WTC11 (cell line): ENCODE results near the gene METTL23. TPM values are rescaled to one million over a fixed set of nuclear protein-coding genes. Genes with fewer than 3 reads are reported as not detected.
"Not testable (repeated sequence)": the region's sequence is repeated elsewhere in the genome, so short reads cannot be mapped to it uniquely, and the experiment has no call there.

Experiments used
- ATAC-seq: fragments of 200-7000 bp; cut with Tn5 transposase; 2 replicates; pipeline ENCODE4 v1.10.0; 2021; ENCODE audit warnings: mild to moderate bottlenecking, moderate library complexity
- CTCF ChIA-PET: fragments of 300-600 bp; sonication (Branson Sonifier 250); formaldehyde crosslinking; loops from one replicate; lab custom pipeline; 2021; ENCODE audit warnings: antibody characterized with exemption; lab: Charles Lee
- POLR2A ChIA-PET: fragments of 350-600 bp; sonication (Branson Sonifier 250); formaldehyde crosslinking; loops from one replicate; lab custom pipeline; 2021; ENCODE audit warnings: antibody characterized with exemption; lab: Charles Lee
- DNase-seq: peaks from one replicate; pipeline ENCODE4 v3.0.0; 2021; ENCODE audit warnings: low spot score
- H3K27ac Mint-ChIP-seq: 2 replicates; pipeline ENCODE4 v1.8.0; 2021; ENCODE audit warnings: mixed read lengths
- H3K27me3 Mint-ChIP-seq: 2 replicates; pipeline ENCODE4 v1.8.0; 2021; ENCODE audit warnings: low read depth, mild to moderate bottlenecking, moderate library complexity, mixed read lengths
- H3K36me3 Mint-ChIP-seq: 2 replicates; pipeline ENCODE4 v1.8.0; 2021; ENCODE audit warnings: mixed read lengths
- H3K4me1 Mint-ChIP-seq: 2 replicates; pipeline ENCODE4 v1.8.0; 2022; ENCODE audit warnings: mixed read lengths
- H3K4me3 Mint-ChIP-seq: 2 replicates; pipeline ENCODE4 v1.8.0; 2021; ENCODE audit warnings: mild to moderate bottlenecking, moderate library complexity, mixed read lengths
- H3K9me3 Mint-ChIP-seq: 2 replicates; pipeline ENCODE4 v1.8.0; 2021; ENCODE audit warnings: mixed read lengths
- CREM ChIP-seq: sonication (generic); formaldehyde crosslinking; IDR thresholded peaks from 2 replicates; pipeline ENCODE4 v1.8.1; 2022; ENCODE audit warnings: mild to moderate bottlenecking, missing genetic modification reagents, moderate library complexity
- EMX1 ChIP-seq: fragments of 250-450 bp; sonication (Bioruptor Pico); IDR thresholded peaks from 2 replicates; pipeline ENCODE4 v1.8.0; 2021; ENCODE audit warnings: mild to moderate bottlenecking
- GABPB1 ChIP-seq: sonication (generic); formaldehyde crosslinking; IDR thresholded peaks from 2 replicates; pipeline ENCODE4 v1.8.1; 2023; ENCODE audit warnings: mild to moderate bottlenecking, missing genetic modification reagents
- GRHL2 ChIP-seq: fragments of 250-450 bp; sonication (Bioruptor Pico); IDR thresholded peaks from 2 replicates; pipeline ENCODE4 v1.8.0; 2022; ENCODE audit warnings: mild to moderate bottlenecking, moderate library complexity; ENCODE audit not compliant: insufficient replicate concordance, severe bottlenecking
- RORB ChIP-seq: fragments of 250-450 bp; sonication (Bioruptor Pico); IDR thresholded peaks from 2 replicates; pipeline ENCODE4 v1.9.0; 2021; ENCODE audit warnings: mild to moderate bottlenecking
- ZNF263 ChIP-seq: sonication (generic); formaldehyde crosslinking; IDR thresholded peaks from 2 replicates; pipeline ENCODE4 v1.8.1; 2022; ENCODE audit warnings: low read depth, mild to moderate bottlenecking, moderate library complexity, missing genetic modification reagents
- ZNF671 ChIP-seq: fragments of 250-450 bp; sonication (Bioruptor Pico); IDR thresholded peaks from 2 replicates; pipeline ENCODE4 v1.8.0; 2021; ENCODE audit warnings: mild to moderate bottlenecking
- total RNA-seq: library from RNA; stranded (reverse); gene quantifications from 3 replicates; pipeline ENCODE4 v1.2.3, GENCODE V29; 2021
- TF ChIP-seq, protein P1 (sequence below): fragments of 250-450 bp; sonication (Bioruptor Pico); IDR thresholded peaks from 2 replicates; pipeline ENCODE4 v1.9.0; 2021; ENCODE audit warnings: moderate library complexity, mild to moderate bottlenecking, inconsistent platforms, borderline replicate concordance
- TF ChIP-seq, protein P2 (sequence below): sonication (generic); formaldehyde crosslinking; IDR thresholded peaks from 2 replicates; pipeline ENCODE4 v1.8.0; 2022; ENCODE audit warnings: mild to moderate bottlenecking, missing genetic modification reagents
- TF ChIP-seq, protein P3 (sequence below): fragments of 200-600 bp; IDR thresholded peaks from 2 replicates; pipeline ENCODE4 v1.8.0; 2022; ENCODE audit warnings: antibody characterized with exemption
- TF ChIP-seq, protein P4 (sequence below): fragments of 250-450 bp; sonication (Bioruptor Pico); IDR thresholded peaks from 2 replicates; pipeline ENCODE4 v1.9.0; 2021; ENCODE audit warnings: mild to moderate bottlenecking
- TF ChIP-seq, protein P5 (sequence below): fragments of 250-450 bp; sonication (Bioruptor Pico); IDR thresholded peaks from 2 replicates; pipeline ENCODE4 v1.8.0; 2021; ENCODE audit warnings: mild to moderate bottlenecking
- TF ChIP-seq, protein P6 (sequence below): fragments of 250-450 bp; sonication (Bioruptor Pico); IDR thresholded peaks from 2 replicates; pipeline ENCODE4 v1.9.0; 2021; ENCODE audit warnings: mild to moderate bottlenecking

METTL23 gene
- total RNA-seq, 1 experiment from 2014 or later: 48.5 TPM

DNA sequence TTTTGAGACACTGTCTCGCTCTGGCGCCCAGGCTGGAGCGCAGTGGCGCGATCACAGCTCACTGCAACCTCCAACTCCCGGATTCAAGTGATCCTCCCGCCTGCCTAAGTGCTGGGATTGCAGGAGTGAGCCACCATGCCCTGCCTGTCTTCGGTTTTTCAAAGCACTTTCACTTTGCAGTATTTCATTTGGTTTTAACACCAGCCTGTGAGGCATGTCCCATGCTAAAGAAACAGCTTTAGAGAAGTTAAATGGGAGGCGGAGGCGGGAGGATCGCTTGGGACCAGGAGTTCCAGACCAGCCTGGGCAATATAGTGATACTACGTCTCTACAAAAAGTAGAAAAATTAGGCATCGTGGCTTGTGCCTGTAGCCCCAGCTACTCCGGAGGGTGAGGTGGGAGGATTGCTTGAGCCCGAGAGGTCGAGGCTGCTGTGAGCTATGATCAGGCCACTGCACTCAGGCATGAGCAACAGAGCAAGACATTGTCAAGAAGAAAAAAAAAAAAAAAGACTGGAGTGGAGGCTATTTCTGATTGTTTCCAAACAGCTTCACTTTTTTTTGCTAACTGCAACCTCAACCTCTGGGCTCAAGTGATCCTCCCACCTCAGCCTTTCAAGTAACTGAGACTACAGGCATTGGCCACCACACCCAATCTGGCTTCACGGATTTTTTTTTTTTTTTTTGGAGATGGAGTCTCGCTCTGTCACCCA lies 1.3 kb downstream of the METTL23 start:
- Mint-ChIP-seq H3K9me3 (no peaks in the 10 kb centered on the region), H3K27me3 (no peaks in the 10 kb centered on the region), H3K36me3 (peaks cover 24% of the 10 kb centered on the region), H3K4me3 (peak overlapping the region; percentile 89), H3K4me1 (peaks cover 17% of the 10 kb centered on the region), H3K27ac (peak overlapping the region; percentile 73)
- ATAC-seq: no peak
- ChIA-PET POLR2A (interaction anchor here (0.7 to 4.1 kb wide), 3 partner anchors 9 to 1646 kb away, joined by 3 to 28 read pairs (median 4); partner anchors contain the start of genes MFSD11 and SRSF2), CTCF (interaction anchor here (0.6 to 2.7 kb wide), 12 partner anchors 11 to 361 kb away, joined by 3 to 12 read pairs (median 3); no protein-coding TSS in a partner anchor)
- TF ChIP-seq, protein P1, sequence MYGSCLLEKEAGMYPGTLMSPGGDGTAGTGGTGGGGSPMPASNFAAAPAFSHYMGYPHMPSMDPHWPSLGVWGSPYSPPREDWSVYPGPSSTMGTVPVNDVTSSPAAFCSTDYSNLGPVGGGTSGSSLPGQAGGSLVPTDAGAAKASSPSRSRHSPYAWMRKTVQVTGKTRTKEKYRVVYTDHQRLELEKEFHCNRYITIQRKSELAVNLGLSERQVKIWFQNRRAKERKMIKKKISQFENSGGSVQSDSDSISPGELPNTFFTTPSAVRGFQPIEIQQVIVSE: no peak
- TF ChIP-seq, protein P2, sequence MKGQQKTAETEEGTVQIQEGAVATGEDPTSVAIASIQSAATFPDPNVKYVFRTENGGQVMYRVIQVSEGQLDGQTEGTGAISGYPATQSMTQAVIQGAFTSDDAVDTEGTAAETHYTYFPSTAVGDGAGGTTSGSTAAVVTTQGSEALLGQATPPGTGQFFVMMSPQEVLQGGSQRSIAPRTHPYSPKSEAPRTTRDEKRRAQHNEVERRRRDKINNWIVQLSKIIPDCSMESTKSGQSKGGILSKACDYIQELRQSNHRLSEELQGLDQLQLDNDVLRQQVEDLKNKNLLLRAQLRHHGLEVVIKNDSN: no peak
- TF ChIP-seq, protein P3, sequence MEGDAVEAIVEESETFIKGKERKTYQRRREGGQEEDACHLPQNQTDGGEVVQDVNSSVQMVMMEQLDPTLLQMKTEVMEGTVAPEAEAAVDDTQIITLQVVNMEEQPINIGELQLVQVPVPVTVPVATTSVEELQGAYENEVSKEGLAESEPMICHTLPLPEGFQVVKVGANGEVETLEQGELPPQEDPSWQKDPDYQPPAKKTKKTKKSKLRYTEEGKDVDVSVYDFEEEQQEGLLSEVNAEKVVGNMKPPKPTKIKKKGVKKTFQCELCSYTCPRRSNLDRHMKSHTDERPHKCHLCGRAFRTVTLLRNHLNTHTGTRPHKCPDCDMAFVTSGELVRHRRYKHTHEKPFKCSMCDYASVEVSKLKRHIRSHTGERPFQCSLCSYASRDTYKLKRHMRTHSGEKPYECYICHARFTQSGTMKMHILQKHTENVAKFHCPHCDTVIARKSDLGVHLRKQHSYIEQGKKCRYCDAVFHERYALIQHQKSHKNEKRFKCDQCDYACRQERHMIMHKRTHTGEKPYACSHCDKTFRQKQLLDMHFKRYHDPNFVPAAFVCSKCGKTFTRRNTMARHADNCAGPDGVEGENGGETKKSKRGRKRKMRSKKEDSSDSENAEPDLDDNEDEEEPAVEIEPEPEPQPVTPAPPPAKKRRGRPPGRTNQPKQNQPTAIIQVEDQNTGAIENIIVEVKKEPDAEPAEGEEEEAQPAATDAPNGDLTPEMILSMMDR: no peak
- TF ChIP-seq, all 79 proteins: peak for 0
- DNase-seq: no peak

DNA sequence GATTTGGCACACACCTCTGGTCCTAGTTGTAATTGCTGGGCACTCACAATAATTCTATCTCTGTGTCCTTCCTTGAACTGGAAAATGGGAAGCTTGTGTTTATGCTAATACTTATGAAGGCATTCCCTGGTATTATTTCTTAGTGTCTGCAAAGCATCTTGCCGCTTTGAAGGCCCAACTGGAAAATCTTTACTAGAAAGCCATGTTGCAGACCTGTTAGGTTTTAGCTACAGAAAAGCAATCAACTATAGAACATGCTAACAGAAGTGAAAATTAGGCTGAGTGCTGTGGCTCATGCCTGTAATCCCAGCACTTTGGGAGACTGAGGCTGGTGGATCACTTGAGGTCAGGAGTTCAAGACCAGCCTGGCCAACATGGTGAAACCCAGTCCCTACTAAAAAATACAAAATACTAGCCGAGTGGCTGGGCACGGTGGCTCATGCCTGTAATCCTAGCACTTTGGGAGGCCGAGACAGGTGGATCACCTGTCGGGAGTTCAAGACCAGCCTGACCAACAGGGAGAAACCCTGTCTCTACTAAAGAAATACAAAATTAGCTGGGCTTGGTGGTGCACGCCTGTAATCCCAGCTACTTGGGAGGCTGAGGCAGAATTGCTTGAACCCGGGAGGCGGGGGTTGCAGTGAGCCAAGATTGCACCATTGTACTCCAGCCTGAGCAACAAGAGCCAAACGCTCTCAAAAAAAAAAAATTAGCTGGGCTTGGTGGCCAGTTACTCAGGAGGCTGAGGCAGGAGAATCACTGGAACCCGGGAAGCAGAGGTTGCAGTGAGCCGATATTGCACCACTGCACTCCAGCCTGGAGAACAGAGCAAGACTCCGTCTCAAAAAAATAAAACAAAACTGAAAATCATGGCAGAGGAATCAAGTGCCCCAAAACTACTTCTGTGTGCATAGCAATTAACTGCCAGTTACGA lies 5.4 kb downstream of the METTL23 start:
- TF ChIP-seq CREM (0 out of 2 replicates have a peak, but pooled peaks have one; percentile 6), ZNF671 (CRISPR knock-in tag) (0 out of 2 replicates have a peak, but pooled peaks have one; percentile 57)
- TF ChIP-seq, protein P4, sequence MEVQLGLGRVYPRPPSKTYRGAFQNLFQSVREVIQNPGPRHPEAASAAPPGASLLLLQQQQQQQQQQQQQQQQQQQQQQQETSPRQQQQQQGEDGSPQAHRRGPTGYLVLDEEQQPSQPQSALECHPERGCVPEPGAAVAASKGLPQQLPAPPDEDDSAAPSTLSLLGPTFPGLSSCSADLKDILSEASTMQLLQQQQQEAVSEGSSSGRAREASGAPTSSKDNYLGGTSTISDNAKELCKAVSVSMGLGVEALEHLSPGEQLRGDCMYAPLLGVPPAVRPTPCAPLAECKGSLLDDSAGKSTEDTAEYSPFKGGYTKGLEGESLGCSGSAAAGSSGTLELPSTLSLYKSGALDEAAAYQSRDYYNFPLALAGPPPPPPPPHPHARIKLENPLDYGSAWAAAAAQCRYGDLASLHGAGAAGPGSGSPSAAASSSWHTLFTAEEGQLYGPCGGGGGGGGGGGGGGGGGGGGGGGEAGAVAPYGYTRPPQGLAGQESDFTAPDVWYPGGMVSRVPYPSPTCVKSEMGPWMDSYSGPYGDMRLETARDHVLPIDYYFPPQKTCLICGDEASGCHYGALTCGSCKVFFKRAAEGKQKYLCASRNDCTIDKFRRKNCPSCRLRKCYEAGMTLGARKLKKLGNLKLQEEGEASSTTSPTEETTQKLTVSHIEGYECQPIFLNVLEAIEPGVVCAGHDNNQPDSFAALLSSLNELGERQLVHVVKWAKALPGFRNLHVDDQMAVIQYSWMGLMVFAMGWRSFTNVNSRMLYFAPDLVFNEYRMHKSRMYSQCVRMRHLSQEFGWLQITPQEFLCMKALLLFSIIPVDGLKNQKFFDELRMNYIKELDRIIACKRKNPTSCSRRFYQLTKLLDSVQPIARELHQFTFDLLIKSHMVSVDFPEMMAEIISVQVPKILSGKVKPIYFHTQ (CRISPR knock-in tag): 0 out of 2 replicates have a peak, but pooled peaks have one; percentile 14
- TF ChIP-seq, protein P5, sequence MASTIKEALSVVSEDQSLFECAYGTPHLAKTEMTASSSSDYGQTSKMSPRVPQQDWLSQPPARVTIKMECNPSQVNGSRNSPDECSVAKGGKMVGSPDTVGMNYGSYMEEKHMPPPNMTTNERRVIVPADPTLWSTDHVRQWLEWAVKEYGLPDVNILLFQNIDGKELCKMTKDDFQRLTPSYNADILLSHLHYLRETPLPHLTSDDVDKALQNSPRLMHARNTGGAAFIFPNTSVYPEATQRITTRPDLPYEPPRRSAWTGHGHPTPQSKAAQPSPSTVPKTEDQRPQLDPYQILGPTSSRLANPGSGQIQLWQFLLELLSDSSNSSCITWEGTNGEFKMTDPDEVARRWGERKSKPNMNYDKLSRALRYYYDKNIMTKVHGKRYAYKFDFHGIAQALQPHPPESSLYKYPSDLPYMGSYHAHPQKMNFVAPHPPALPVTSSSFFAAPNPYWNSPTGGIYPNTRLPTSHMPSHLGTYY (CRISPR knock-in tag): peak; percentile 57; the same call in 1 of the 2 replicates
- TF ChIP-seq, all 79 proteins: peak for 4; not testable (repeated sequence) for 75
- CTCF ChIA-PET: interaction anchor here (0.5 to 1.5 kb wide), 4 partner anchors 24 to 209 kb away, joined by 3 to 6 read pairs (median 3); no protein-coding TSS in a partner anchor
- peaks cover 55% of the 10 kb centered on the region for H3K36me3 Mint-ChIP-seq
- not testable (repeated sequence) for DNase-seq, H3K27me3 Mint-ChIP-seq, ATAC-seq, H3K4me3 Mint-ChIP-seq, H3K9me3 Mint-ChIP-seq
- POLR2A ChIA-PET: interaction anchor here (0.7 kb wide), 1 partner anchor 238 kb away, joined by 3 read pairs; no protein-coding TSS in a partner anchor
- H3K27ac Mint-ChIP-seq: peak overlapping the region; percentile 87
- H3K4me1 Mint-ChIP-seq: peaks cover 36% of the 10 kb centered on the region

DNA sequence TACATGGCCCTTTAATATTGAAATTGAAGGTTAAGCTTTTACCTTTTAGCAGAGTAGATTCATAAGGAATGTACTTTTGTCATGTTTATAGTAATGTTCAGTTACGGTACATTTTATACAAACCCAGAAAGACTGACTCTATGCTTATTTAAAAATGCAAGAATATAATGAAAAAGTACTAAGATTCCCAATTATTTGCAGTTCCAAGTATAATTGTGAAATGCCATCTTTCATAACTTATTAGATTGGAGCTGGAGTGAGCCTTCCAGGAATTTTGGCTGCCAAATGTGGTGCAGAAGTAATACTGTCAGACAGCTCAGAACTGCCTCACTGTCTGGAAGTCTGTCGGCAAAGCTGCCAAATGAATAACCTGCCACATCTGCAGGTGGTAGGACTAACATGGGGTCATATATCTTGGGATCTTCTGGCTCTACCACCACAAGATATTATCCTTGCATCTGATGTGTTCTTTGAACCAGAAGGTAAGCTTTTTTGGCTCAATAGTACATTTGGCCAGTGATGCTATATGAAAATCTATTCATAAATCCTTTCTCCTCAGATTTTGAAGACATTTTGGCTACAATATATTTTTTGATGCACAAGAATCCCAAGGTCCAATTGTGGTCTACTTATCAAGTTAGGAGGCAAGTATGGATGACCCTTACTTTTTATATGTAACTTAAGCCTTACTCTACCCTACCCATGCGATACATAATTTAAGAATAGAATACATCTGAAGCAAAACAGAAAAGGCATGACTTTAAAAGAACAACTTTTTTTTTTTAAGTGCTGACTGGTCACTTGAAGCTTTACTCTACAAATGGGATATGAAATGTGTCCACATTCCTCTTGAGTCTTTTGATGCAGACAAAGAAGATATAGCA lies 6.3 kb downstream of the METTL23 start:
- POLR2A ChIA-PET: no interaction called here
- H3K27me3 Mint-ChIP-seq: no peaks in the 10 kb centered on the region
- H3K36me3 Mint-ChIP-seq: peaks cover 55% of the 10 kb centered on the region
- CTCF ChIA-PET: interaction anchor here (0.5 to 1.5 kb wide), 5 partner anchors 25 to 1229 kb away, joined by 3 to 6 read pairs (median 3); no protein-coding TSS in a partner anchor
- H3K4me3 Mint-ChIP-seq: peak overlapping the region; percentile 99
- H3K9me3 Mint-ChIP-seq: no peaks in the 10 kb centered on the region
- no peak for DNase-seq
- H3K27ac Mint-ChIP-seq: peak overlapping the region; percentile 98
- ATAC-seq: no peak
- H3K4me1 Mint-ChIP-seq: peaks cover 29% of the 10 kb centered on the region
- TF ChIP-seq EMX1 (CRISPR knock-in tag) (peak; percentile 82; the same call in 1 of the 2 replicates), RORB (CRISPR knock-in tag) (no peak), ZNF263 (CRISPR knock-in tag) (no peak), GRHL2 (no peak), GABPB1 (no peak)
- TF ChIP-seq, protein P6, sequence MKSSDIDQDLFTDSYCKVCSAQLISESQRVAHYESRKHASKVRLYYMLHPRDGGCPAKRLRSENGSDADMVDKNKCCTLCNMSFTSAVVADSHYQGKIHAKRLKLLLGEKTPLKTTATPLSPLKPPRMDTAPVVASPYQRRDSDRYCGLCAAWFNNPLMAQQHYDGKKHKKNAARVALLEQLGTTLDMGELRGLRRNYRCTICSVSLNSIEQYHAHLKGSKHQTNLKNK: no peak
